Aorta (tissue), 5 donors: Measurements from ENCODE around the gene SOHLH1. TPM values are rescaled to one million over a fixed set of nuclear protein-coding genes. Genes with fewer than 3 reads are reported as not detected.

Experiments
- ATAC-seq: fragments of 200-7000 bp; cut with Tn5 transposase; one replicate; pipeline ENCODE4 v1.9.1; 2022; ENCODE audit warnings: moderate library complexity; ENCODE audit not compliant: low FRiP score
- DNase-seq, 2 donors: peaks; one replicate each; pipeline ENCODE4 v3.0.0-alpha.2; 2020
- H3K27ac ChIP-seq, 2 donors: one replicate each; pipeline ENCODE4 v1.5.1; 2013; ENCODE audit warnings: low read length in 2 of 2, mild to moderate bottlenecking in 2 of 2, moderate library complexity in 2 of 2, control low read depth in 1 of 2, inconsistent platforms in 1 of 2, low read depth in 1 of 2
- H3K27me3 ChIP-seq, 2 donors: one replicate each; pipeline ENCODE4 v1.6.1; 2013; ENCODE audit warnings: control low read depth in 1 of 2, low read length in 1 of 2, mild to moderate bottlenecking in 1 of 2, moderate library complexity in 1 of 2; ENCODE audit not compliant: insufficient read depth in 2 of 2, control insufficient read depth in 1 of 2
- H3K36me3 ChIP-seq, 2 donors: one replicate each; pipeline ENCODE4 v1.6.1; 2013; ENCODE audit warnings: control low read depth in 1 of 2, low read length in 1 of 2, mild to moderate bottlenecking in 1 of 2; ENCODE audit not compliant: insufficient read depth in 2 of 2, control insufficient read depth in 1 of 2
- H3K4me1 ChIP-seq, 2 donors: one replicate each; pipeline ENCODE4 v1.6.1; 2013; ENCODE audit warnings: low read length in 2 of 2, control low read depth in 1 of 2, mild to moderate bottlenecking in 1 of 2, moderate library complexity in 1 of 2; ENCODE audit not compliant: insufficient read depth in 2 of 2, control insufficient read depth in 1 of 2
- H3K4me3 ChIP-seq, 2 donors: one replicate each; pipeline ENCODE4 v1.5.1; 2013; ENCODE audit warnings: low read length in 2 of 2, control low read depth in 1 of 2, mild to moderate bottlenecking in 1 of 2
- H3K9me3 ChIP-seq: one replicate; pipeline ENCODE4 v1.6.1; 2013; ENCODE audit warnings: mild to moderate bottlenecking, low read length; ENCODE audit not compliant: control insufficient read depth
- WGBS, 2 donors: extraction: QIAGEN DNeasy Blood & Tissue Kit; methylation state at CpG; one replicate each; pipeline ENCODE4 v1.1.7; 2013; 5-methylcytosine and 5-hydroxymethylcytosine counted together
- intact Hi-C, 2 donors: fragments of 100-400 bp; cut with DNase I; formaldehyde crosslinking; loops; one replicate each; pipeline versions ENCODE4 v1.14.2 to v1.15.0; 2022
- polyA plus RNA-seq, 2 donors: library from polyadenylated mRNA; stranded (reverse); fragments of 200-250 nt; gene quantifications; one replicate each; pipeline ENCODE4 v1.2.3, GENCODE V29; 2013
- total RNA-seq, 2 donors: library from RNA; stranded (reverse); fragmentation: NEBNext Ultra II Directional; extraction: Animal tissue kit (Norgen Biotek cat#: 25700); gene quantifications; one replicate each; pipeline ENCODE4 v1.2.1, GENCODE V29; 2021
- donor health status: healthy with polysubstance abuse.
- donor health status: Bipolar disorder and iron deficiency.
- donor health status: DM: no; HTN: no; CAD: no.
- donor health status: DM: no; HTN: no; CAD: no.
- donor health status: DM: yes; HTN: yes; CAD: no.

Gene SOHLH1
- total and polyA plus RNA-seq, 4 donors: not detected

GRCh38 chr9:135664266-135664665 lies 35.0 kb downstream of the SOHLH1 start:
- DNase-seq: no peak
- H3K36me3 ChIP-seq: no peaks in the 10 kb centered on the region
- H3K9me3 ChIP-seq: no peaks in the 10 kb centered on the region
- H3K4me1 ChIP-seq: no peaks in the 10 kb centered on the region
- H3K27ac ChIP-seq: no peak overlapping the region
- H3K27me3 ChIP-seq: no peaks in the 10 kb centered on the region
- 87% methylated on average over 10 of the region's 10 CpGs for WGBS, 2 donors
- no peak overlapping the region for H3K4me3 ChIP-seq
- intact Hi-C loops: no loop called here
- peak; percentile 15 for ATAC-seq

- no peaks in the 10 kb centered on the region for H3K4me1 ChIP-seq
- H3K27me3 ChIP-seq: no peaks in the 10 kb centered on the region
- no peak overlapping the region for H3K4me3 ChIP-seq
- H3K36me3 ChIP-seq: no peaks in the 10 kb centered on the region
- no peak overlapping the region for H3K27ac ChIP-seq
- DNase-seq (no peak), ATAC-seq (no peak)
- intact Hi-C loops: no loop called here
- WGBS, 2 donors: 84 to 93% methylated on average over 8 to 12 of the region's 12 CpGs
- H3K9me3 ChIP-seq: no peaks in the 10 kb centered on the region
These were observed 35.4 kb downstream of the SOHLH1 start for GRCh38 chr9:135663857-135664256.

- intact Hi-C loops: no loop called here
- WGBS, 2 donors: 66 to 69% methylated on average over 3 of the region's 3 CpGs
- Histone ChIP-seq H3K9me3 (no peaks in the 10 kb centered on the region), H3K4me1 (no peaks in the 10 kb centered on the region), H3K4me3 (no peak overlapping the region), H3K27me3 (no peaks in the 10 kb centered on the region), H3K27ac (no peak overlapping the region), H3K36me3 (no peaks in the 10 kb centered on the region)
- no peak for DNase-seq
- no peak for ATAC-seq
These were observed 35.9 kb downstream of the SOHLH1 start for GRCh38 chr9:135663451-135663770.

DNA sequence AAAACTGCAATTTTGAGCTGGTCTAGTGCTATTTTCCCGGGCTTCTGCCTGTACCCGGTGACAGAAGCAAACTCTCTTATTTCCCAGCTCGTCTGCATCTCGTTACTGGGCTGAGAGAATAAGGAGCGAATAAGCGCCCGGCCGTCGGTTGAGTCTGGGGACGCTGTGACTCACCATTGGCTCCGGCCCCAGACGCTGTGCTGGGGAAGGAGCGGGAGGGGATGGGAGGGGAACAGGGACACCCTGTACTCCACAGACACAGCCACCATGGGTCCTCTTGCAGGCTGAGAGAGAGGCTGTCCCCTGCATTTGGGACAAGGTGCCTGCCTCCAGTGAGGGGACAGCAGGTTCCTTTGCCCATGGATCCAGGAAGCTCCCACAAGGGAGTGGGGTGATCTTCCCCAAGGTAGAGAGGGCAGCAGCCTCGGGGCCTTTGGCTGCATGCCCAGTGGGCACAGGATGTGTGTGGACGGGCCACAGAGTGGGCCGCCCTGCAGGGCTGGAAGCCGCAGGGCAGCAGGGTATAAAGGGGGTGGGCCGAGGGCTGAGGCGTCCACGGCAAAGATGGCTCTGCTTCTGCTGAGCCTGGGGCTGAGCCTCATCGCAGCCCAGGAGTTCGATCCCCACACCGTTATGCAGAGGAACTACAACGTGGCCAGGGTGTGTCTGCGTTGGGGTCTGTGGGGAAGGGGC lies 36.4 kb downstream of the SOHLH1 start, which contains the start of gene LCN9:
TSS of gene LCN9 (plus strand) at position 552 of the 693 bp plus-strand sequence. CDS start at position 565, 13 bp downstream.
- Histone ChIP-seq H3K4me3 (no peak within 1 kb of the TSS), H3K27ac (no peak within 1 kb of the TSS), H3K4me1 (no peaks in the 10 kb centered on the region), H3K9me3 (no peaks in the 10 kb centered on the region), H3K36me3 (no peaks in the 10 kb centered on the region), H3K27me3 (no peaks in the 10 kb centered on the region)
- ATAC-seq (no peak), DNase-seq (no peak)
- intact Hi-C loops: no loop called here
- WGBS, 2 donors: 29% methylated on average over 24 to 25 of the region's 25 CpGs

DNA sequence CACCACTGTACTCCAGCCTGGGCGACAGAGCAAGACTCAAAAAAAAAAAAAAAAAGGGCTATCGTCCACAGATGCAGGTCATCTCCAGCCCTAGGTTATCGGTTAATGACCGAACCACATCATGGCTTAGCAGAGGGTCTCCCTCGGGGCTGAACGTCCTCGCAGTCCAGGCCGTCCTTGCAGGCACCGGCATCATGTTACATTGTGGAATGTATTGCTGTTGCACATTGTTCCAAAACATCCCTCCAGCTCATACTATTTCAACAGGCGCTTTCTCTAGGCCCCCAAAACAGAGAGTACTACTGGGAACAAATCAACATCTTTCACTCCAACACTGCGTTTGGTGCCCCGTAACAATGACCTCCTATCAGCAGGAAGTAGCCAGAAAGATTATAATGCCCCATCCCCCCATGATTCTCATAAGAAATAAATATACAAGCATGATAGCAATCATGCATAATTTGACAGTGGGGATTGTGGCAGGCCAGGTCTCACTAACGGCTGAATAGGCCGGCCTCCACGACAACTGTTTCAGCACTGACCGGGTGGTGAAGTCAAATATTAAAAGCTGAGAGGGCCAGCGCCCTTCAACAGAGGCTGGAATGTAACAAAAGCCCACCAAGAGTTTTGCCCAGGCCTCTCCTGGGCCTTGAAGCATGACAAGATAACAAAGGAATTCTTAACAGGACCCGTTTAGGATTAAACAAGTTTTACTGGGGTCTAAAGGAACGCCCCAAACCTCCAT lies 37.3 kb downstream of the SOHLH1 start:
- no peak overlapping the region for H3K27ac ChIP-seq
- H3K27me3 ChIP-seq: no peaks in the 10 kb centered on the region
- H3K9me3 ChIP-seq: no peaks in the 10 kb centered on the region
- ATAC-seq (no peak), DNase-seq (no peak)
- H3K36me3 ChIP-seq: no peaks in the 10 kb centered on the region
- H3K4me3 ChIP-seq: no peak overlapping the region
- WGBS, 2 donors: 74 to 75% methylated on average over 19 of the region's 19 CpGs
- H3K4me1 ChIP-seq: no peaks in the 10 kb centered on the region
- intact Hi-C loops: no loop called here

- no peak overlapping the region for H3K4me3 ChIP-seq
- H3K36me3 ChIP-seq: no peaks in the 10 kb centered on the region
- ATAC-seq (no peak), DNase-seq (no peak)
- H3K27ac ChIP-seq: no peak overlapping the region
- WGBS, 2 donors: 94 to 95% methylated on average over 22 of the region's 22 CpGs
- H3K9me3 ChIP-seq: no peaks in the 10 kb centered on the region
- intact Hi-C loops: no loop called here
- no peaks in the 10 kb centered on the region for H3K4me1 ChIP-seq
- H3K27me3 ChIP-seq: no peaks in the 10 kb centered on the region
These were observed 38.9 kb downstream of the SOHLH1 start for GRCh38 chr9:135660407-135660806.

DNA sequence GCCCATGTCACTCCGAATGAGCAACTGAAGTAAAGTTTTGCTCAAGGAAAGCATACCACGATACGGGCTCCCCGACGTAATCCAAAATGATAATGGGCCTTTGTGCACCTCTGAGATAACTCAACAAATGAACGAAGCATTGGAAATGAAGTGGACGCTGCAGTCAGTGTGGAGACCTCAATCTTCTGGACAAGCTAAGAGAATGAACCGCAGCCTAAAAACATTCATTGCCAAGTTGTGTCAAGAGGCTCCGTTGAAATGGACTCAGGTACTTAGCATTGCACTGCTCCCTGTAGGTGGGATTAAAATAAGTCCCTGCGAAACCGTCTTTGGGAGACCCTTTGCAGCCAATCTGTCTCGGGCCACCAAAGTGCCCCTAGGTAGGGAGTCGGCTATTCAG lies 40.0 kb downstream of the SOHLH1 start:
- ATAC-seq (no peak), DNase-seq (no peak)
- Histone ChIP-seq H3K27me3 (no peaks in the 10 kb centered on the region), H3K4me1 (no peaks in the 10 kb centered on the region), H3K9me3 (no peaks in the 10 kb centered on the region), H3K27ac (no peak overlapping the region), H3K4me3 (no peak overlapping the region), H3K36me3 (no peaks in the 10 kb centered on the region)
- WGBS, 2 donors: 90 to 94% methylated on average over 13 of the region's 13 CpGs
- intact Hi-C loops: no loop called here

- no peak overlapping the region for H3K4me3 ChIP-seq
- DNase-seq: no peak
- no peaks in the 10 kb centered on the region for H3K27me3 ChIP-seq
- no peaks in the 10 kb centered on the region for H3K36me3 ChIP-seq
- no peaks in the 10 kb centered on the region for H3K9me3 ChIP-seq
- no peak for ATAC-seq
- H3K27ac ChIP-seq: no peak overlapping the region
- intact Hi-C loops: no loop called here
- 81 to 84% methylated on average over 15 of the region's 15 CpGs for WGBS, 2 donors
- no peaks in the 10 kb centered on the region for H3K4me1 ChIP-seq
These were observed 41.9 kb downstream of the SOHLH1 start for GRCh38 chr9:135657416-135657815.

- DNase-seq (no peak), ATAC-seq (no peak)
- Histone ChIP-seq H3K27ac (no peak overlapping the region), H3K4me3 (no peak overlapping the region), H3K9me3 (no peaks in the 10 kb centered on the region), H3K4me1 (no peaks in the 10 kb centered on the region), H3K36me3 (no peaks in the 10 kb centered on the region), H3K27me3 (no peaks in the 10 kb centered on the region)
- intact Hi-C loops: no loop called here
- 63 to 78% methylated on average over 8 of the region's 8 CpGs for WGBS, 2 donors
These were observed 44.0 kb downstream of the SOHLH1 start for GRCh38 chr9:135655317-135655716.
